A549 (cell line): ENCODE results near the gene ARID3A. TPM values are rescaled to one million over a fixed set of nuclear protein-coding genes. Genes with fewer than 3 reads are reported as not detected.

ENCODE experiments used
- ATAC-seq, 2 experiments: fragments of 200-7000 bp in 1 of 2; fragments of >200 bp in 1 of 2; cut with Nextera tagmentation in 1 of 2; cut with Tn5 transposase in 1 of 2; 3 replicates each; pipeline versions ENCODE4 v1.8.0 to v1.9.1; 2018 to 2020; ENCODE audit warnings: mild to moderate bottlenecking in 1 of 2, moderate library complexity in 1 of 2
- CTCF ChIA-PET: fragments of 300-600 bp; sonication (Branson Sonifier 250); formaldehyde crosslinking; extraction: SDS; loops from one replicate; lab custom pipeline; 2021; ENCODE audit warnings: antibody characterized with exemption, inconsistent platforms; lab: Yijun Ruan, JAX
- POLR2A ChIA-PET: fragments of 350-600 bp; formaldehyde crosslinking; extraction: SDS; loops from one replicate; lab custom pipeline; 2021; ENCODE audit warnings: antibody characterized with exemption, inconsistent platforms; lab: Yijun Ruan, JAX
- DNase-seq, 2 experiments: peaks; one replicate each; pipeline versions ENCODE4 v3.0.0 to v3.0.0-alpha.2; 2011 to 2016; ENCODE audit warnings: low read depth in 1 of 2, low spot score in 1 of 2
- FAIRE-seq: peaks from 2 replicates; lab custom pipeline; 2011; peaks lifted over from hg19 to GRCh38; lab: Jason Lieb, UNC
- H3K27ac ChIP-seq, 2 experiments: fragments of >200 bp; sonication (Bioruptor Twin); formaldehyde crosslinking; 3 replicates each; pipeline ENCODE4 v1.5.1; 2016 to 2017
- H3K4me1 ChIP-seq: fragments of >200 bp; sonication (Bioruptor Twin); formaldehyde crosslinking; 3 replicates; pipeline ENCODE4 v1.6.1; 2016
- H3K4me2 ChIP-seq: fragments of >200 bp; sonication (Bioruptor Twin); formaldehyde crosslinking; 3 replicates; pipeline ENCODE4 v1.6.1; 2016
- H3K4me3 ChIP-seq: fragments of >200 bp; sonication (Bioruptor Twin); formaldehyde crosslinking; 3 replicates; pipeline ENCODE4 v1.5.1; 2016
- H3K9me3 ChIP-seq: fragments of >200 bp; sonication (Bioruptor Twin); formaldehyde crosslinking; 3 replicates; pipeline ENCODE4 v1.6.1; 2016
- BHLHE40 ChIP-seq: IDR thresholded peaks from 2 replicates; pipeline ENCODE4 v1.6.1; 2012; ENCODE audit warnings: low read depth, low read length, inconsistent platforms
- CEBPB ChIP-seq, 2 experiments: fragments of >200 bp in 1 of 2; sonication (Bioruptor Twin) in 1 of 2; formaldehyde crosslinking in 1 of 2; IDR thresholded peaks; 2 replicates each; pipeline ENCODE4 v1.6.1; 2012 to 2016
- EHF ChIP-seq: fragments of 250-450 bp; sonication (Bioruptor Pico); IDR thresholded peaks from 2 replicates; pipeline ENCODE4 v1.5.0; 2020; ENCODE audit warnings: mild to moderate bottlenecking
- EHMT2 ChIP-seq: fragments of 200-600 bp; sonication (generic); IDR thresholded peaks from 2 replicates; pipeline ENCODE4 v1.6.1; 2016; ENCODE audit warnings: antibody characterized with exemption, low read depth, mild to moderate bottlenecking, moderate library complexity
- ESRRA ChIP-seq: fragments of 150-350 bp; IDR thresholded peaks from 2 replicates; pipeline ENCODE4 v1.6.1; 2014; ENCODE audit warnings: mild to moderate bottlenecking, low read length, borderline replicate concordance
- FOSL2 ChIP-seq, 2 experiments: fragments of 450-650 bp in 1 of 2; fragments of >200 bp in 1 of 2; sonication (Bioruptor Twin) in 1 of 2; formaldehyde crosslinking; IDR thresholded peaks; 2 replicates each; pipeline versions ENCODE4 v1.5.0 to v1.6.1; 2016 to 2020; ENCODE audit warnings: mild to moderate bottlenecking in 1 of 2, moderate library complexity in 1 of 2
- HOXB5 ChIP-seq: fragments of 250-450 bp; sonication (Bioruptor Pico); IDR thresholded peaks from 2 replicates; pipeline ENCODE4 v1.5.0; 2020; ENCODE audit warnings: mild to moderate bottlenecking, moderate library complexity
- JUN ChIP-seq, 2 experiments: fragments of >200 bp; sonication (Bioruptor Twin); formaldehyde crosslinking; IDR thresholded peaks; 2 replicates in 1 of 2; 3 replicates in 1 of 2; pipeline ENCODE4 v1.6.1; 2016 to 2017
- KDM5A ChIP-seq: fragments of 200-600 bp; sonication (generic); IDR thresholded peaks from 2 replicates; pipeline ENCODE4 v1.6.1; 2016; ENCODE audit warnings: antibody characterized with exemption, mild to moderate bottlenecking
- MAFK ChIP-seq: fragments of 450-650 bp; IDR thresholded peaks from 2 replicates; pipeline ENCODE4 v1.6.1; 2014; ENCODE audit not compliant: partially characterized antibody
- NFE2L2 ChIP-seq: fragments of 150-350 bp; conservative IDR thresholded peaks from 2 replicates; pipeline ENCODE4 v1.6.1; 2014; ENCODE audit warnings: low read length
- NPAS2 ChIP-seq: fragments of 250-450 bp; sonication (Bioruptor Pico); IDR thresholded peaks from 2 replicates; pipeline ENCODE4 v1.8.0; 2022; ENCODE audit warnings: mild to moderate bottlenecking, moderate library complexity, borderline replicate concordance
- NR3C1 ChIP-seq: fragments of >200 bp; sonication (Bioruptor Twin); formaldehyde crosslinking; IDR thresholded peaks from 3 replicates; pipeline ENCODE4 v1.6.1; 2017
- RFX5 ChIP-seq: fragments of 450-650 bp; IDR thresholded peaks from 2 replicates; pipeline ENCODE4 v1.7.1; 2014; ENCODE audit warnings: antibody characterized with exemption, mild to moderate bottlenecking, moderate library complexity
- SMC3 ChIP-seq: fragments of >200 bp; sonication (Bioruptor Twin); formaldehyde crosslinking; IDR thresholded peaks from 3 replicates; pipeline ENCODE4 v1.6.1; 2018; ENCODE audit warnings: inconsistent platforms
- TFCP2L1 ChIP-seq: fragments of 250-450 bp; sonication (Bioruptor Pico); IDR thresholded peaks from 2 replicates; pipeline ENCODE4 v1.5.0; 2021; ENCODE audit warnings: mild to moderate bottlenecking
- ZC3H11A ChIP-seq: fragments of 450-650 bp; IDR thresholded peaks from 2 replicates; pipeline ENCODE4 v1.6.1; 2014; ENCODE audit warnings: antibody characterized with exemption, mild to moderate bottlenecking
- ZFP36 ChIP-seq: fragments of 450-650 bp; IDR thresholded peaks from 2 replicates; pipeline ENCODE4 v1.6.1; 2014; ENCODE audit warnings: borderline replicate concordance; ENCODE audit not compliant: partially characterized antibody
- ZNF302 ChIP-seq: fragments of 250-450 bp; sonication (Bioruptor Pico); IDR thresholded peaks from 2 replicates; pipeline ENCODE4 v1.9.0; 2021; ENCODE audit warnings: inconsistent platforms, mild to moderate bottlenecking, moderate library complexity
- WGBS: methylation state at CpG from one replicate; pipeline ENCODE4 v1.1.6; 2017; ENCODE audit errors: missing lambda C conversion rate; 5-methylcytosine and 5-hydroxymethylcytosine counted together
- polyA plus RNA-seq, 4 experiments: library from polyadenylated mRNA; depleted of rRNA in 3 of 4; stranded (reverse); fragments of >200 nt; fragmentation: RNase III in 1 of 4; extraction: RNeasy Plus Mini Kit Qiagen cat#74134 plus additional on column Dnase treatment in 1 of 4; gene quantifications; 2 replicates in 3 of 4; 3 replicates in 1 of 4; pipeline ENCODE4 v1.2.3, GENCODE V29; 2011 to 2017
- TF ChIP-seq, protein P1 (sequence below): fragments of 150-350 bp; IDR thresholded peaks from 2 replicates; pipeline ENCODE4 v1.6.1; 2014; ENCODE audit warnings: low read depth, mild to moderate bottlenecking, low read length
- TF ChIP-seq, protein P2 (sequence below): IDR thresholded peaks from 2 replicates; pipeline ENCODE4 v1.6.1; 2012
- TF ChIP-seq, protein P3 (sequence below): fragments of >200 bp; sonication (Bioruptor Twin); formaldehyde crosslinking; IDR thresholded peaks from 2 replicates; pipeline ENCODE4 v1.6.1; 2016
- TF ChIP-seq, protein P4 (sequence below): fragments of 450-650 bp; IDR thresholded peaks from 2 replicates; pipeline ENCODE4 v1.6.1; 2014; ENCODE audit warnings: antibody characterized with exemption
- TF ChIP-seq, protein P5 (sequence below): fragments of 250-450 bp; sonication (Bioruptor Pico); IDR thresholded peaks from 2 replicates; pipeline ENCODE4 v1.5.0; 2020; ENCODE audit warnings: low read depth, mild to moderate bottlenecking, moderate library complexity

ARID3A gene
- polyA plus RNA-seq, 2 of the 4 experiments (the other 2 are of a cell fraction): 3.3 to 6.1 TPM

DNA sequence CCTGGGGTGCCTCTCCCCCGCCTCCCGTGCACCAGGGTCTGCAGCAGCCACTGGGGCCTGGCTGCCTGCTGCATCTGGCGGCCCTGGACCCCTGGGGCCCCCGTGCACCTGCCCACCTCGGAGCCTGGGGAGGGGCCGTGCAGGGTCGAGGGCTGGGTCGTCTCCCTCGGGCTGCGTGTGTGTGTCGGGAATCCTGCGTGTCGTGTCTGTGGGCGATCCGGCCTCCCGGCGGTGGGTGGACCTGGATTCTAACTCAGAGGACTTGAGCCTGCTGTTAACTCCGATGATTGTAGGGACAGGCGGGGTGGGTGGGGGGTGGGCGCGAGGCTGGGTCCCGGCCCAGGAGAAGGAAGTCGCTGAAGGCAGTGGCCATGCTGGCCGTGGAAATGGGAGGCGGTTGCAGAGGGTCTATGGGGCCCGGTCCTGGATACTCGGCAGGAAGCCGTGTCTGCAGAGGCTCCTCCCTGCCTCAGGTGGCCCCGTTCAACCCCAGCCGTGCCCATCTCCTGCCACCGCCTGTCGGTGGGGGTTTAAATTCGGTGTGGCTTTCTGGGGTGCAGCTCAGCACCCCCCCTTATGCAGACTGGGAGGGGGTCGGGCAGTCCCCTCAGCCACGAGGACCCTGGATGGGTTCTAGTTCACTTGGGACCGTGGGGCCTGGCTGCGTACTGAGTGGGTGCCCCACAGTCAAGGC lies 48.9 kb downstream of the ARID3A start:
- FAIRE-seq: no peak
- no peak overlapping the region for H3K27ac ChIP-seq
- TF ChIP-seq NPAS2 (CRISPR knock-in tag): no peak
- TF ChIP-seq, protein P1, sequence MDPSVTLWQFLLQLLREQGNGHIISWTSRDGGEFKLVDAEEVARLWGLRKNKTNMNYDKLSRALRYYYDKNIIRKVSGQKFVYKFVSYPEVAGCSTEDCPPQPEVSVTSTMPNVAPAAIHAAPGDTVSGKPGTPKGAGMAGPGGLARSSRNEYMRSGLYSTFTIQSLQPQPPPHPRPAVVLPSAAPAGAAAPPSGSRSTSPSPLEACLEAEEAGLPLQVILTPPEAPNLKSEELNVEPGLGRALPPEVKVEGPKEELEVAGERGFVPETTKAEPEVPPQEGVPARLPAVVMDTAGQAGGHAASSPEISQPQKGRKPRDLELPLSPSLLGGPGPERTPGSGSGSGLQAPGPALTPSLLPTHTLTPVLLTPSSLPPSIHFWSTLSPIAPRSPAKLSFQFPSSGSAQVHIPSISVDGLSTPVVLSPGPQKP: no peak
- no peak overlapping the region for H3K4me3 ChIP-seq
- no peaks in the 10 kb centered on the region for H3K4me1 ChIP-seq
- peaks cover 9% of the 10 kb centered on the region; the same call in 2 of the 3 replicates for H3K9me3 ChIP-seq
- H3K4me2 ChIP-seq: no peak overlapping the region
- POLR2A ChIA-PET: no interaction called here
- CTCF ChIA-PET: no interaction called here
- WGBS: 95% methylated on average over 12 of the region's 37 CpGs
- DNase-seq: no peak
- no peak for ATAC-seq

DNA sequence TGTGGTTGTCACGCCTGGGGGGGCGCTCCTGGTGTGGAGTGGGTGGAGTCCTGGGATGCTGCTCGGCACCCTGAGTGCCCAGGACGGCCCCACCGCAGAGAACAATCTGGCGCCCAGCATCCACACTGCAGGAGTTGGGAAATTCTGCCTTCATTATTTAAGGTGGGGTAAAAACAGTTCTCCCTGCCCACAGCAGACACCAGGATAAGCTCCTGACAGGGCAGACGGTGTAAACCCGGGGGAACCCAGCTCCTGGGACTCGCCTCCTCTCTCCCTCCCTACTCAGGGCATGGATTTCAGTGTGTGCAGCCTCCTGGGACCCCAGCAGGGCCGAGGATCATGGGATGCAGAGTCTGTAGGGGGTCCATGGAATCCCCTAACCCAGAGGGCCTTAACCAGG lies 50.6 kb downstream of the ARID3A start:
- Histone ChIP-seq H3K9me3 (no peaks in the 10 kb centered on the region), H3K4me1 (peaks cover 9% of the 10 kb centered on the region), H3K4me3 (no peak overlapping the region), H3K27ac (no peak overlapping the region), H3K4me2 (no peak overlapping the region)
- TF ChIP-seq RFX5 (no peak), KDM5A (no peak), ZNF302 (no peak), ZC3H11A (no peak), SMC3 (no peak), EHF (CRISPR knock-in tag) (no peak), ZFP36 (no peak), TFCP2L1 (CRISPR knock-in tag) (no peak), ESRRA (no peak), EHMT2 (no peak)
- TF ChIP-seq, protein P2, sequence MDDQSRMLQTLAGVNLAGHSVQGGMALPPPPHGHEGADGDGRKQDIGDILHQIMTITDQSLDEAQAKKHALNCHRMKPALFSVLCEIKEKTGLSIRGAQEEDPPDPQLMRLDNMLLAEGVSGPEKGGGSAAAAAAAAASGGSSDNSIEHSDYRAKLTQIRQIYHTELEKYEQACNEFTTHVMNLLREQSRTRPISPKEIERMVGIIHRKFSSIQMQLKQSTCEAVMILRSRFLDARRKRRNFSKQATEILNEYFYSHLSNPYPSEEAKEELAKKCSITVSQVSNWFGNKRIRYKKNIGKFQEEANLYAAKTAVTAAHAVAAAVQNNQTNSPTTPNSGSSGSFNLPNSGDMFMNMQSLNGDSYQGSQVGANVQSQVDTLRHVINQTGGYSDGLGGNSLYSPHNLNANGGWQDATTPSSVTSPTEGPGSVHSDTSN: no peak
- TF ChIP-seq, protein P3, sequence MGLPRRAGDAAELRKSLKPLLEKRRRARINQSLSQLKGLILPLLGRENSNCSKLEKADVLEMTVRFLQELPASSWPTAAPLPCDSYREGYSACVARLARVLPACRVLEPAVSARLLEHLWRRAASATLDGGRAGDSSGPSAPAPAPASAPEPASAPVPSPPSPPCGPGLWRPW: no peak
- TF ChIP-seq, protein P4, sequence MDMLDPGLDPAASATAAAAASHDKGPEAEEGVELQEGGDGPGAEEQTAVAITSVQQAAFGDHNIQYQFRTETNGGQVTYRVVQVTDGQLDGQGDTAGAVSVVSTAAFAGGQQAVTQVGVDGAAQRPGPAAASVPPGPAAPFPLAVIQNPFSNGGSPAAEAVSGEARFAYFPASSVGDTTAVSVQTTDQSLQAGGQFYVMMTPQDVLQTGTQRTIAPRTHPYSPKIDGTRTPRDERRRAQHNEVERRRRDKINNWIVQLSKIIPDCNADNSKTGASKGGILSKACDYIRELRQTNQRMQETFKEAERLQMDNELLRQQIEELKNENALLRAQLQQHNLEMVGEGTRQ: no peak
- no peak for FAIRE-seq
- DNase-seq: no peak
- no CpG with 5 or more reads among the region's 10 CpGs for WGBS
- peak; percentile 33 to 49; a peak in 3 of 6 replicates for ATAC-seq
- ChIA-PET CTCF (interaction anchor here (0.7 to 1.4 kb wide), 2 partner anchors 9 to 290 kb away, joined by 3 read pairs; no protein-coding TSS in a partner anchor), POLR2A (no interaction called here)

DNA sequence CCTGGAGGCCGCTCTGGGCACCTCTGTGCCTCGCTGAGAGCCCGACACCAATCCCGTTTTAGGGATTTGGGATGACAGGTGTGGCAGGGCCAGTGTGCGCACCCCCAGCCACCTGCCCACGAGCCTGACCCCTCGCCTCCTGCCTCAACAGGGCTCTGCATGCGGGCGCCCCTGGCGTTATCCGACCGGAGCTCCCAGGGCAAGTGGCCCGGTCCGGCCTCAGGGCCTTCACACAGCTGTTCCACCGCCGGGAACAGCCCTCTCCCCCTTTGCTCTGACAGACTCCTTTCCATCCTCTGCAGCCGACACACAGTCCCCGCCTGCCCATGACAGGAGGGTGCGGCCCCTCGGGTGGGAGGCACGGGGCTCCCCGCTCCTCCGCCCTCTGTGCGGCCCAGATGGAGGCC lies 51.2 kb downstream of the ARID3A start:
- Histone ChIP-seq H3K4me2 (no peak overlapping the region), H3K4me3 (no peak overlapping the region), H3K4me1 (peaks cover 9% of the 10 kb centered on the region), H3K9me3 (no peaks in the 10 kb centered on the region), H3K27ac (no peak overlapping the region)
- DNase-seq: no peak
- FAIRE-seq: no peak
- ATAC-seq: peak; percentile 38 to 45; a peak in 3 of 6 replicates
- 82% methylated on average over 21 of the region's 24 CpGs for WGBS
- POLR2A ChIA-PET: no interaction called here
- CTCF ChIA-PET: interaction anchor here (0.7 to 1.4 kb wide), 2 partner anchors 10 to 289 kb away, joined by 3 read pairs; no protein-coding TSS in a partner anchor
- TF ChIP-seq BHLHE40 (no peak), MAFK (no peak), FOSL2 (IDR thresholded peaks at IDR 0.05) (no peak), FOSL2 (CRISPR knock-in tag; IDR thresholded peaks at IDR 0.05) (no peak), NFE2L2 (no peak), JUN (IDR thresholded peaks at IDR 0.05) (no peak), CEBPB (IDR thresholded peaks at IDR 0.05) (no peak), NR3C1 (no peak), HOXB5 (no peak)
- TF ChIP-seq, protein P2: no peak
- TF ChIP-seq, protein P5, sequence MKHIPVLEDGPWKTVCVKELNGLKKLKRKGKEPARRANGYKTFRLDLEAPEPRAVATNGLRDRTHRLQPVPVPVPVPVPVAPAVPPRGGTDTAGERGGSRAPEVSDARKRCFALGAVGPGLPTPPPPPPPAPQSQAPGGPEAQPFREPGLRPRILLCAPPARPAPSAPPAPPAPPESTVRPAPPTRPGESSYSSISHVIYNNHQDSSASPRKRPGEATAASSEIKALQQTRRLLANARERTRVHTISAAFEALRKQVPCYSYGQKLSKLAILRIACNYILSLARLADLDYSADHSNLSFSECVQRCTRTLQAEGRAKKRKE: no peak
